D721Med (cell line): ENCODE results near the gene EGFR.

Experiments
- DNase-seq: peaks from one replicate; pipeline ENCODE4 v3.0.0; 2011; ENCODE audit warnings: low spot score; ENCODE audit not compliant: insufficient read length
- FAIRE-seq: peaks from 2 replicates; lab custom pipeline; 2011; peaks lifted over from hg19 to GRCh38; lab: Jason Lieb, UNC
- CTCF ChIP-seq: IDR thresholded peaks from 2 replicates; pipeline ENCODE4 v1.5.1; 2012; ENCODE audit warnings: mild to moderate bottlenecking, control low read depth; ENCODE audit not compliant: insufficient read depth; ENCODE audit errors: missing control alignments

EGFR gene

GRCh38 chr7:55013851-55014250 lies 5.0 kb upstream of the EGFR start:
- FAIRE-seq (no peak), DNase-seq (no peak)
- no peak for TF ChIP-seq CTCF

- DNase-seq (no peak), FAIRE-seq (no peak)
- TF ChIP-seq CTCF: no peak
These were observed 2.6 kb upstream of the EGFR start for GRCh38 chr7:55016061-55016745.

- DNase-seq: no peak
- FAIRE-seq: no peak
- TF ChIP-seq CTCF: no peak
These were observed 2.1 kb upstream of the EGFR start for GRCh38 chr7:55016746-55017090.

- FAIRE-seq (no peak), DNase-seq (no peak)
- no peak for TF ChIP-seq CTCF
These were observed 976 bp upstream of the EGFR start for GRCh38 chr7:55017841-55018240.

GRCh38 chr7:55019191-55019690 lies 424 bp downstream of the EGFR start:
- peak; percentile 41 for DNase-seq
- FAIRE-seq: no peak
- TF ChIP-seq CTCF: no peak

GRCh38 chr7:55019691-55020465 lies 1.1 kb downstream of the EGFR start:
- no peak for TF ChIP-seq CTCF
- DNase-seq (peak; percentile 31), FAIRE-seq (no peak)

- FAIRE-seq (no peak), DNase-seq (no peak)
- TF ChIP-seq CTCF: no peak
These were observed 1.7 kb downstream of the EGFR start for GRCh38 chr7:55020466-55020871.
